ENCODE data around the gene SIPA1L3.

GRCh38 chr19:37995346-37995745, 88.3 kb downstream of the SIPA1L3 start:
- TF ChIP-seq RARB (CRISPR knock-in tag; IDR thresholded peaks at IDR 0.05) (no peak), CREB5 (CRISPR knock-in tag; IDR thresholded peaks at IDR 0.05; ENCODE audit: low read depth) (no peak), TCF4 (CRISPR knock-in tag; IDR thresholded peaks at IDR 0.05; ENCODE audit: borderline replicate concordance) (no peak), ISL1 (CRISPR knock-in tag; IDR thresholded peaks at IDR 0.05) (no peak), PPARA (CRISPR knock-in tag; IDR thresholded peaks at IDR 0.05; ENCODE audit: borderline replicate concordance) (no peak), CSDC2 (CRISPR knock-in tag; IDR thresholded peaks at IDR 0.05) (no peak), TOX (CRISPR knock-in tag; IDR thresholded peaks at IDR 0.05; ENCODE audit: borderline replicate concordance) (no peak), PATZ1 (CRISPR knock-in tag; IDR thresholded peaks at IDR 0.05; ENCODE audit: borderline replicate concordance) (no peak), ZNF565 (CRISPR knock-in tag; conservative IDR thresholded peaks at IDR 0.05; ENCODE audit: low read depth) (no peak), POU6F1 (CRISPR knock-in tag; IDR thresholded peaks at IDR 0.05; ENCODE audit: borderline replicate concordance, low read depth) (no peak), ESRRG (CRISPR knock-in tag; IDR thresholded peaks at IDR 0.05) (no peak)
